NCI-H2196 (cell line): ENCODE results near the gene ITLN2.
"Not testable (repeated sequence)": the region's sequence is repeated elsewhere in the genome, so short reads cannot be mapped to it uniquely, and the experiment has no call there.

Experiments used
- DNase-seq: peaks from one replicate; lab custom pipeline; 2025; ENCODE audit not compliant: unreplicated experiment; lab: John Stamatoyannopoulos, UW

The ITLN2 gene

DNA sequence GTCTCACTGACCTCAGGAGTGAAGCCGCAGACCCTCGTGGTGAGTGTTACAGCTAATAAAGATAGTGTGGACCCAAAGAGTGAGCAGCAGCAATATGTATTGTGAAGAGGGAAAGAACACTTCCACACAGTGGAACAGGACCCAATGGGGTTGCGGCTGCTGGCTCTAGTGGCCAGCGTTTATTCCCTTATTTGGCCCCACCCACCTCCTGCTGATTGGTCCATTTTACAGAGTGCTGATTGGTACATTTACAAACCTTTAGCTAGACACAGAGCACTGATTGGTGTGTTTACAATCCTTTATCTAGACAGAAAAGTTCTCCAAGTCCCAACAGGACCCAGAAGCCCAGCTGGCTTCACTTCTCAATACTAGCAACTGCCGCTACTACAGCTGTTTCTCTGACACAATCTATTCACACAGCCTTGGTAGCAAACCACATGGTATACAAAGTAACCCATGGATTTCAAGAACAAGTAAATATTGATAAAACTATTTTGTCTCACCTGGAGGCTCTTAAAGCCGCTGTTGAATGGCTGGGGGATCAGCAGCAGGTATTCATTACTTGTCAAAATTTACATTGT lies 44.3 kb downstream of the ITLN2 start:
- no peak for DNase-seq

GRCh38 chr1:160907976-160908375 lies 46.6 kb downstream of the ITLN2 start:
- DNase-seq, result no peak

DNA sequence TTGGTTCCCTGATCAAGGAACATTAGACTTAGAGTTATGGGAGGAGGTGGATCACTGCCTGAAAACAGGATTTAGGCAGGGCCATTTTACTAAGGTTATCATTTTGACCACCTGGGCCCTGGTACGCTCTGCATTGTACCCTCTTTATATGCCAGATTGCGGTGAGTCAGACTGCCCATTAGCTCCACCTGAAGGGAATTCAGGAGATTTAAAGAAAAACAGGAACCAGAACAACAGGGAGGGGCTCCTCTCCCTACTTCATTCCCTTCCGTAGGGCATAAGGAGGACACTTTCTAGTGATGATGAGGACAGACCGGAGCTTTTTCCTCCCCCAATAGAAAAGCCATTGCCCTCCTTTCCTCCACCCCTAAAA lies 49.0 kb downstream of the ITLN2 start:
- no peak for DNase-seq

GRCh38 chr1:160904783-160905616 lies 49.6 kb downstream of the ITLN2 start:
- no peak for DNase-seq

GRCh38 chr1:160902251-160902650 lies 52.4 kb downstream of the ITLN2 start:
- not testable (repeated sequence) for DNase-seq

GRCh38 chr1:160901768-160902167 lies 52.8 kb downstream of the ITLN2 start:
- DNase-seq, result no peak

GRCh38 chr1:160900683-160901082 lies 53.9 kb downstream of the ITLN2 start:
- DNase-seq, result not testable (repeated sequence)
